ENCODE results near the gene CGNL1. TPM values are rescaled to one million over a fixed set of nuclear protein-coding genes. Genes with fewer than 3 reads are reported as not detected.

Gene CGNL1
- total RNA-seq, 6 donors from 2014 or later, result 40.1 to 81.8 (median 63.0) TPM

DNA sequence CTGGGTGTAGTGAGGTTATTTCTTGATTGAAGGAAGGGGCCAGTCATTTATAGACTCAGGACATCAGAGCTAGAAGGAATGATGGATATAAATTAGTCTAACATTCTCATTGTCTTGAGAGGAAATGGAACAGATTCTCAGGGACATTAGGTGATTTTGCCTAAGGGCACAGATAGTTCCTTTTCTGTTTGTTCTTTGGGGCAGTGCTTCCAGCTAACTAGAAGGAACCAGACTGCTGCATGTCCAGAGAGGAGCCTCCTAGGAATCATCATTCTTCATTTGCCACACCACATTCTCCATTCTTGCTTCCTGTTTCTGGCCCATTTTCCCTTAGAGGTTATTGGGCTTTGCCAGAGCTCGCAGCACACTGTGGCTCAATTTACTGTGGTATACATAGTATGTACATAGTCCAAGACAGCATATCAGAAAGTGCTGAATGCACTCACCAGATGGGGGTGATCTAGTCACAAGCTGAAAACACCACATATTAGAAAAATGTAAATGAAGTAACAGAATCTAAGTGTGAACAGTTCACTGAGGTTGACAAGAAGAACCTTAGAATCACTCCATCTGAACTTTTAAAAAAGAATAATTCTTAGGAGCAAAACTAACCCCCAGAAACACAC lies 152.7 kb downstream of the CGNL1 start:
- no peaks in the 10 kb centered on the region for H3K9me3 ChIP-seq
- no peak overlapping the region for H3K27ac ChIP-seq
- DNase-seq, result no peak
- H3K27me3 ChIP-seq, result no peaks in the 10 kb centered on the region
- peaks cover 10 to 14% (median 12%) of the 10 kb centered on the region in 4 donors for H3K4me1 ChIP-seq
- TF ChIP-seq, protein P1, sequence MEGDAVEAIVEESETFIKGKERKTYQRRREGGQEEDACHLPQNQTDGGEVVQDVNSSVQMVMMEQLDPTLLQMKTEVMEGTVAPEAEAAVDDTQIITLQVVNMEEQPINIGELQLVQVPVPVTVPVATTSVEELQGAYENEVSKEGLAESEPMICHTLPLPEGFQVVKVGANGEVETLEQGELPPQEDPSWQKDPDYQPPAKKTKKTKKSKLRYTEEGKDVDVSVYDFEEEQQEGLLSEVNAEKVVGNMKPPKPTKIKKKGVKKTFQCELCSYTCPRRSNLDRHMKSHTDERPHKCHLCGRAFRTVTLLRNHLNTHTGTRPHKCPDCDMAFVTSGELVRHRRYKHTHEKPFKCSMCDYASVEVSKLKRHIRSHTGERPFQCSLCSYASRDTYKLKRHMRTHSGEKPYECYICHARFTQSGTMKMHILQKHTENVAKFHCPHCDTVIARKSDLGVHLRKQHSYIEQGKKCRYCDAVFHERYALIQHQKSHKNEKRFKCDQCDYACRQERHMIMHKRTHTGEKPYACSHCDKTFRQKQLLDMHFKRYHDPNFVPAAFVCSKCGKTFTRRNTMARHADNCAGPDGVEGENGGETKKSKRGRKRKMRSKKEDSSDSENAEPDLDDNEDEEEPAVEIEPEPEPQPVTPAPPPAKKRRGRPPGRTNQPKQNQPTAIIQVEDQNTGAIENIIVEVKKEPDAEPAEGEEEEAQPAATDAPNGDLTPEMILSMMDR (IDR thresholded peaks at IDR 0.05), result no peak
- no peak for TF ChIP-seq EP300 (IDR thresholded peaks at IDR 0.05)
- no peak for TF ChIP-seq POLR2AphosphoS5 (IDR thresholded peaks at IDR 0.05)
- TF ChIP-seq POLR2A (IDR thresholded peaks at IDR 0.05), result no peak
- 82 to 92% methylated on average over 1 of the region's 1 CpG for WGBS, 2 donors
- ATAC-seq (ENCODE audit: low FRiP score in 2 of 2), result no peak
- H3K36me3 ChIP-seq, result peaks cover 0 to 8% (median 0%) of the 10 kb centered on the region in 4 donors
- no peak overlapping the region for H3K4me3 ChIP-seq

GRCh38 chr15:57529748-57530147 lies 153.4 kb downstream of the CGNL1 start:
- Histone ChIP-seq H3K27ac (no peak overlapping the region), H3K36me3 (peaks cover 0 to 8% (median 0%) of the 10 kb centered on the region in 4 donors), H3K4me1 (peaks cover 14 to 19% (median 17%) of the 10 kb centered on the region in 4 donors), H3K27me3 (no peaks in the 10 kb centered on the region), H3K9me3 (no peaks in the 10 kb centered on the region), H3K4me3 (no peak overlapping the region)
- 51 to 61% methylated on average over 2 of the region's 2 CpGs for WGBS, 2 donors
- TF ChIP-seq, protein P1 (IDR thresholded peaks at IDR 0.05), result no peak
- TF ChIP-seq EP300 (IDR thresholded peaks at IDR 0.05), result no peak
- no peak for TF ChIP-seq POLR2A (IDR thresholded peaks at IDR 0.05)
- no peak for TF ChIP-seq POLR2AphosphoS5 (IDR thresholded peaks at IDR 0.05)
- ATAC-seq (ENCODE audit: low FRiP score in 2 of 2), result no peak
- DNase-seq, result no peak

GRCh38 chr15:57532731-57533447 lies 156.6 kb downstream of the CGNL1 start:
- Histone ChIP-seq H3K36me3 (peaks cover 0 to 8% (median 0%) of the 10 kb centered on the region in 4 donors), H3K27me3 (no peaks in the 10 kb centered on the region), H3K4me3 (no peak overlapping the region), H3K27ac (peak overlapping the region in 3 of 4 donors; percentile 7 to 59 (median 54)), H3K9me3 (no peaks in the 10 kb centered on the region), H3K4me1 (peaks cover 11 to 20% (median 15%) of the 10 kb centered on the region in 4 donors)
- TF ChIP-seq EP300 (IDR thresholded peaks at IDR 0.05) (no peak), POLR2A (IDR thresholded peaks at IDR 0.05) (no peak), POLR2AphosphoS5 (IDR thresholded peaks at IDR 0.05) (no peak)
- TF ChIP-seq, protein P1 (IDR thresholded peaks at IDR 0.05), result no peak
- WGBS, 2 donors, result 53 to 59% methylated on average over 6 of the region's 6 CpGs
- ATAC-seq (ENCODE audit: low FRiP score in 2 of 2) (no peak), DNase-seq (no peak)

DNA sequence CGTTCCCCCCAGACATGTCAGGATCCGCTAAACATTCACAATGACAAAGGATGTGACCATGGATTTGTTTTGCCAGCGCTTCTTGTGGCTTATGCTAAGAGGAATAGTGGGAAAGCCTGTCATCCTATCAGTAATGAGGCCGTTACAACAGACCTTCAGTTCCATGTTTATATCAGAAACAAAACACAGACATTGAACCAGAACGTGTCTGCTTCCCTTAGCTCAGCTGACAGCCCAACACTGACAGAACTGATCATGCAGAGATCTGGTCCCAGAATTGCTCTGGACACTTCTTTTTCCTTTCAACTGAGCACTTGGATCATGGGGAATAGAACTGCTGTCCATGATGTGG lies 157.1 kb downstream of the CGNL1 start:
- Histone ChIP-seq H3K4me1 (peaks cover 11 to 20% (median 15%) of the 10 kb centered on the region in 4 donors), H3K27ac (peak overlapping the region; percentile 7 to 59 (median 40)), H3K36me3 (peaks cover 0 to 8% (median 0%) of the 10 kb centered on the region in 4 donors), H3K27me3 (no peaks in the 10 kb centered on the region), H3K4me3 (no peak overlapping the region), H3K9me3 (no peaks in the 10 kb centered on the region)
- WGBS, 2 donors, result 49% methylated on average over 5 of the region's 5 CpGs
- ATAC-seq (ENCODE audit: low FRiP score in 2 of 2), result no peak
- DNase-seq, result no peak
- no peak for TF ChIP-seq EP300 (IDR thresholded peaks at IDR 0.05)

- Histone ChIP-seq H3K27me3 (no peaks in the 10 kb centered on the region), H3K27ac (peak overlapping the region in 3 of 4 donors; percentile 26 to 59 (median 54)), H3K9me3 (no peaks in the 10 kb centered on the region), H3K36me3 (peaks cover 0 to 8% (median 0%) of the 10 kb centered on the region in 4 donors), H3K4me1 (peaks cover 11 to 20% (median 15%) of the 10 kb centered on the region in 4 donors), H3K4me3 (no peak overlapping the region)
- TF ChIP-seq POLR2AphosphoS5 (IDR thresholded peaks at IDR 0.05) (no peak), POLR2A (IDR thresholded peaks at IDR 0.05) (no peak), EP300 (IDR thresholded peaks at IDR 0.05) (no peak)
- no peak for ATAC-seq (ENCODE audit: low FRiP score in 2 of 2)
- DNase-seq, result no peak
- 33 to 46% methylated on average over 5 to 6 of the region's 6 CpGs for WGBS, 2 donors
These were observed 158.0 kb downstream of the CGNL1 start for GRCh38 chr15:57534281-57534680.

Data from upper lobe of left lung (tissue), 6 donors.